ENCODE measurements around the gene DUSP1. TPM values are rescaled to one million over a fixed set of nuclear protein-coding genes. Genes with fewer than 3 reads are reported as not detected.

Gene DUSP1
- total and polyA plus RNA-seq, 9 of the 15 experiments (the other 6 are each of a cell fraction or from before 2014, with no cell fraction given), result 2.1 to 14.2 (median 8.5) TPM

DNA sequence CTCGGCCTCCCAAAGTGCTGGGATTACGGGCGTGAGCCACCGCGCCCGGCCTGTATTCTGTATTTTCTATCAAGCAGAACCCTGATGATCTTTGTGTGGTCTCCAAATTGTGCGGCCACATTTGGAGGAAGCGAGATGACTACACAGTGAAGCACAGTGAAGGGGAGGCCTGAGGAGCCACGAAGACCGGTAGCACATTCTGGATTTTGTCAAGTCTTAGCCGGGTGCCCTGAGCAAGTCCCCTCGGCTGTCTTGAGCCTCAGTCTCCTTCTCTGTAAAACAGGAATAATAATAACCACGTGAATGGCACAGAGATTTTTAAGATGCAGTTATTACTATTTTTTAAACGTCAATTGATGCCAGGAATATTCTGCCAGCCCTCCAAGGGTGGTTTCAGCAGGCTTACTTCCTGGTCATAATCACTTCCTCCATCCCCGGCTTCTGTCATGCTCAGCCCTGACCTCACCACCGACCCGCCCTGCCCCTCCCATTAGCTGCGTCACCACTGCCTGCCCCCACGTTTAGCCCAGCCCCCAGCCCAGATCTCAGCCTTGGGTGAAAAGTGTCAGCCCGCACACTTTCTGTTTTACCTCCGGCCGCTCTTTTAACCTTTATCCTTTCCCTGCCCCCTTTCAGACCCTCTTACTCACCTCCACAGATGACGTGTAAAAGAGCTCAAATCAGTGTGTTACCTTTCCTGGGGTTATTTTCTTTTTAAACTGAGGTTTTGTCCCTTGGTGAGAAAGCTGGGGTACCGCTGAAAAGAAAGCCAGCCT, 36.1 kb upstream of the DUSP1 start (continued):
- TF ChIP-seq, protein P1, sequence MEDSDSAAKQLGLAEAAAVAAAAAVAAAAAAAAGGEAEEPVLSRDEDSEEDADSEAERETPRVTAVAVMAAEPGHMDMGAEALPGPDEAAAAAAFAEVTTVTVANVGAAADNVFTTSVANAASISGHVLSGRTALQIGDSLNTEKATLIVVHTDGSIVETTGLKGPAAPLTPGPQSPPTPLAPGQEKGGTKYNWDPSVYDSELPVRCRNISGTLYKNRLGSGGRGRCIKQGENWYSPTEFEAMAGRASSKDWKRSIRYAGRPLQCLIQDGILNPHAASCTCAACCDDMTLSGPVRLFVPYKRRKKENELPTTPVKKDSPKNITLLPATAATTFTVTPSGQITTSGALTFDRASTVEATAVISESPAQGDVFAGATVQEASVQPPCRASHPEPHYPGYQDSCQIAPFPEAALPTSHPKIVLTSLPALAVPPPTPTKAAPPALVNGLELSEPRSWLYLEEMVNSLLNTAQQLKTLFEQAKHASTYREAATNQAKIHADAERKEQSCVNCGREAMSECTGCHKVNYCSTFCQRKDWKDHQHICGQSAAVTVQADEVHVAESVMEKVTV (CRISPR knock-in tag; IDR thresholded peaks at IDR 0.05), result no peak
- TF ChIP-seq RBM14 (IDR thresholded peaks at IDR 0.05; ENCODE audit: borderline replicate concordance, insufficient read depth, low read depth, low read length) (no peak), TCF3 (CRISPR knock-in tag; IDR thresholded peaks at IDR 0.05) (no peak), MXI1 (IDR thresholded peaks at IDR 0.05; ENCODE audit: low read depth, low read length) (no peak), HSF4 (CRISPR knock-in tag; IDR thresholded peaks at IDR 0.05; ENCODE audit: borderline replicate concordance) (no peak), STAG1 (CRISPR knock-in tag; IDR thresholded peaks at IDR 0.05; ENCODE audit: borderline replicate concordance) (no peak), KDM5B (IDR thresholded peaks at IDR 0.05; ENCODE audit: insufficient replicate concordance, low read depth, low read length) (peak; percentile 46)
- TF ChIP-seq, protein P2, sequence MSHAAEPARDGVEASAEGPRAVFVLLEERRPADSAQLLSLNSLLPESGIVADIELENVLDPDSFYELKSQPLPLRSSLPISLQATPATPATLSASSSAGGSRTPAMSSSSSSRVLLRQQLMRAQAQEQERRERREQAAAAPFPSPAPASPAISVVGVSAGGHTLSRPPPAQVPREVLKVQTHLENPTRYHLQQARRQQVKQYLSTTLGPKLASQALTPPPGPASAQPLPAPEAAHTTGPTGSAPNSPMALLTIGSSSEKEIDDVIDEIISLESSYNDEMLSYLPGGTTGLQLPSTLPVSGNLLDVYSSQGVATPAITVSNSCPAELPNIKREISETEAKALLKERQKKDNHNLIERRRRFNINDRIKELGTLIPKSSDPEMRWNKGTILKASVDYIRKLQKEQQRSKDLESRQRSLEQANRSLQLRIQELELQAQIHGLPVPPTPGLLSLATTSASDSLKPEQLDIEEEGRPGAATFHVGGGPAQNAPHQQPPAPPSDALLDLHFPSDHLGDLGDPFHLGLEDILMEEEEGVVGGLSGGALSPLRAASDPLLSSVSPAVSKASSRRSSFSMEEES (CRISPR knock-in tag; IDR thresholded peaks at IDR 0.05), result no peak
- TF ChIP-seq, protein P3, sequence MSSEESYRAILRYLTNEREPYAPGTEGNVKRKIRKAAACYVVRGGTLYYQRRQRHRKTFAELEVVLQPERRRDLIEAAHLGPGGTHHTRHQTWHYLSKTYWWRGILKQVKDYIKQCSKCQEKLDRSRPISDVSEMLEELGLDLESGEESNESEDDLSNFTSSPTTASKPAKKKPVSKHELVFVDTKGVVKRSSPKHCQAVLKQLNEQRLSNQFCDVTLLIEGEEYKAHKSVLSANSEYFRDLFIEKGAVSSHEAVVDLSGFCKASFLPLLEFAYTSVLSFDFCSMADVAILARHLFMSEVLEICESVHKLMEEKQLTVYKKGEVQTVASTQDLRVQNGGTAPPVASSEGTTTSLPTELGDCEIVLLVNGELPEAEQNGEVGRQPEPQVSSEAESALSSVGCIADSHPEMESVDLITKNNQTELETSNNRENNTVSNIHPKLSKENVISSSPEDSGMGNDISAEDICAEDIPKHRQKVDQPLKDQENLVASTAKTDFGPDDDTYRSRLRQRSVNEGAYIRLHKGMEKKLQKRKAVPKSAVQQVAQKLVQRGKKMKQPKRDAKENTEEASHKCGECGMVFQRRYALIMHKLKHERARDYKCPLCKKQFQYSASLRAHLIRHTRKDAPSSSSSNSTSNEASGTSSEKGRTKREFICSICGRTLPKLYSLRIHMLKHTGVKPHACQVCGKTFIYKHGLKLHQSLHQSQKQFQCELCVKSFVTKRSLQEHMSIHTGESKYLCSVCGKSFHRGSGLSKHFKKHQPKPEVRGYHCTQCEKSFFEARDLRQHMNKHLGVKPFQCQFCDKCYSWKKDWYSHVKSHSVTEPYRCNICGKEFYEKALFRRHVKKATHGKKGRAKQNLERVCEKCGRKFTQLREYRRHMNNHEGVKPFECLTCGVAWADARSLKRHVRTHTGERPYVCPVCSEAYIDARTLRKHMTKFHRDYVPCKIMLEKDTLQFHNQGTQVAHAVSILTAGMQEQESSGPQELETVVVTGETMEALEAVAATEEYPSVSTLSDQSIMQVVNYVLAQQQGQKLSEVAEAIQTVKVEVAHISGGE (CRISPR knock-in tag; IDR thresholded peaks at IDR 0.05), result 0 out of 6 replicates have a peak, but pooled peaks of 1 of the 3 experiments have one; percentile 45
- TF ChIP-seq, protein P4, sequence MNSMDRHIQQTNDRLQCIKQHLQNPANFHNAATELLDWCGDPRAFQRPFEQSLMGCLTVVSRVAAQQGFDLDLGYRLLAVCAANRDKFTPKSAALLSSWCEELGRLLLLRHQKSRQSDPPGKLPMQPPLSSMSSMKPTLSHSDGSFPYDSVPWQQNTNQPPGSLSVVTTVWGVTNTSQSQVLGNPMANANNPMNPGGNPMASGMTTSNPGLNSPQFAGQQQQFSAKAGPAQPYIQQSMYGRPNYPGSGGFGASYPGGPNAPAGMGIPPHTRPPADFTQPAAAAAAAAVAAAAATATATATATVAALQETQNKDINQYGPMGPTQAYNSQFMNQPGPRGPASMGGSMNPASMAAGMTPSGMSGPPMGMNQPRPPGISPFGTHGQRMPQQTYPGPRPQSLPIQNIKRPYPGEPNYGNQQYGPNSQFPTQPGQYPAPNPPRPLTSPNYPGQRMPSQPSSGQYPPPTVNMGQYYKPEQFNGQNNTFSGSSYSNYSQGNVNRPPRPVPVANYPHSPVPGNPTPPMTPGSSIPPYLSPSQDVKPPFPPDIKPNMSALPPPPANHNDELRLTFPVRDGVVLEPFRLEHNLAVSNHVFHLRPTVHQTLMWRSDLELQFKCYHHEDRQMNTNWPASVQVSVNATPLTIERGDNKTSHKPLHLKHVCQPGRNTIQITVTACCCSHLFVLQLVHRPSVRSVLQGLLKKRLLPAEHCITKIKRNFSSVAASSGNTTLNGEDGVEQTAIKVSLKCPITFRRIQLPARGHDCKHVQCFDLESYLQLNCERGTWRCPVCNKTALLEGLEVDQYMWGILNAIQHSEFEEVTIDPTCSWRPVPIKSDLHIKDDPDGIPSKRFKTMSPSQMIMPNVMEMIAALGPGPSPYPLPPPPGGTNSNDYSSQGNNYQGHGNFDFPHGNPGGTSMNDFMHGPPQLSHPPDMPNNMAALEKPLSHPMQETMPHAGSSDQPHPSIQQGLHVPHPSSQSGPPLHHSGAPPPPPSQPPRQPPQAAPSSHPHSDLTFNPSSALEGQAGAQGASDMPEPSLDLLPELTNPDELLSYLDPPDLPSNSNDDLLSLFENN (IDR thresholded peaks at IDR 0.05; ENCODE audit: low read depth in 2 of 2, low read length in 2 of 2), result peak in 1 of 2 experiments; percentile 43; a peak in 1 of 4 replicates
- TF ChIP-seq, protein P5, sequence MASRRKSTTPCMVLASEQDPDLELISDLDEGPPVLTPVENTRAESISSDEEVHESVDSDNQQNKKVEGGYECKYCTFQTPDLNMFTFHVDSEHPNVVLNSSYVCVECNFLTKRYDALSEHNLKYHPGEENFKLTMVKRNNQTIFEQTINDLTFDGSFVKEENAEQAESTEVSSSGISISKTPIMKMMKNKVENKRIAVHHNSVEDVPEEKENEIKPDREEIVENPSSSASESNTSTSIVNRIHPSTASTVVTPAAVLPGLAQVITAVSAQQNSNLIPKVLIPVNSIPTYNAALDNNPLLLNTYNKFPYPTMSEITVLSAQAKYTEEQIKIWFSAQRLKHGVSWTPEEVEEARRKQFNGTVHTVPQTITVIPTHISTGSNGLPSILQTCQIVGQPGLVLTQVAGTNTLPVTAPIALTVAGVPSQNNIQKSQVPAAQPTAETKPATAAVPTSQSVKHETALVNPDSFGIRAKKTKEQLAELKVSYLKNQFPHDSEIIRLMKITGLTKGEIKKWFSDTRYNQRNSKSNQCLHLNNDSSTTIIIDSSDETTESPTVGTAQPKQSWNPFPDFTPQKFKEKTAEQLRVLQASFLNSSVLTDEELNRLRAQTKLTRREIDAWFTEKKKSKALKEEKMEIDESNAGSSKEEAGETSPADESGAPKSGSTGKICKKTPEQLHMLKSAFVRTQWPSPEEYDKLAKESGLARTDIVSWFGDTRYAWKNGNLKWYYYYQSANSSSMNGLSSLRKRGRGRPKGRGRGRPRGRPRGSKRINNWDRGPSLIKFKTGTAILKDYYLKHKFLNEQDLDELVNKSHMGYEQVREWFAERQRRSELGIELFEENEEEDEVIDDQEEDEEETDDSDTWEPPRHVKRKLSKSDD (conservative IDR thresholded peaks at IDR 0.05; ENCODE audit: low read length), result no peak
